ENCODE data around the gene GPSM1.

GRCh38 chr9:136329636-136330405 is 2.5 kb downstream of the GPSM1 start:
- no peak for TF ChIP-seq FOXM1 (IDR thresholded peaks at IDR 0.05; ENCODE audit: low read depth)
- TF ChIP-seq CTCF (IDR thresholded peaks at IDR 0.05): no peak
- TF ChIP-seq ELF1 (IDR thresholded peaks at IDR 0.05): no peak

Data from SK-N-SH (cell line).